ENCODE measurements around the gene CRTC2. TPM values are rescaled to one million over a fixed set of nuclear protein-coding genes. Genes with fewer than 3 reads are reported as not detected.
A peak's percentile ranks its signal among the peaks of the same experiment; 100 is the strongest.

The CRTC2 gene
- total RNA-seq, 2 donors from 2014 or later: 35.5 to 40.9 TPM

DNA sequence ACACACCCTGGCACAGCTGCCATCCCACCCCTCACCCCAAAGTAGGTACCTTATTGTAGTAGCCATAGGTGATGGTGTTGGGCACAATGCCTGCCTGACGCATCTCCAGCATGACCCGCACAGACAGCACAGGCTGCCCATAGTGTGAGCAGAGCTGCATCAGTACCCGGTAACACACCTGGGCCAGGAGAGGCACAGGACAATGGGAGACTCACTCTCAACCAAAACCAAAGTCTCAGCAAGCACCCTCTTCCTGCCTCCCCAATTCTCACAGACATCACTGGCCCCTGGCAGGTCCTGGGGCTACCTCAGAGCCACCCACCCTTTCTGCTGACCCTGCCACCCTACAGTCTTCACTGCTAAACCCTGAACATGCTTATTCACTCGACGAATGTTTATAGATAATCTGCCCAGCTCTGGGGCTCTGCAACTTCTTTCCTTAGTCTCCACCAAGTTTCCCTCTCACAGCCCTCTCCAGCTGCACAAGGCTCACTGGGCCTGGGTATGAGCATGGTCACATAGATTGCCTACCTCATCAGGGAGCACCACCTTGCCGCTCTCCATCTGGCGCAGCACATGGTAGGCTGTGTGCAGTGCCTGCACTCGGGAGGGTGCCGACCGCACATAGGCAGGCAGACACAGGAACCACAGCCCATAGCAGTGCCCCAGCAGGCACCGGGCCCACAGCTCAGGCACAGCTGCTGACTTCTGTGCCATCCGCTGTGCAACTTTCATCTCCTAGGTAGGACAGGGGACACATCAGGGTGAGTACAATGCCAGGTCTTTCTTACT is 22.2 kb downstream of the CRTC2 start:
- Mint-ChIP-seq H3K27me3 (ENCODE audit: insufficient read depth) (no peaks in the 10 kb centered on the region), H3K27ac (peak overlapping the region; percentile 48), H3K9me3 (no peaks in the 10 kb centered on the region), H3K4me3 (no peak overlapping the region), H3K36me3 (ENCODE audit: low read depth) (peaks cover 73% of the 10 kb centered on the region), H3K4me1 (no peaks in the 10 kb centered on the region)
- Histone ChIP-seq H3K27ac (ENCODE audit: low read depth, low read length) (no peak overlapping the region), H3K9ac (ENCODE audit: extremely low read depth, low read length, poor library complexity, severe bottlenecking) (no peak overlapping the region), H3K4me1 (ENCODE audit: control insufficient read depth, insufficient read depth, low read length) (no peaks in the 10 kb centered on the region), H3K4me3 (ENCODE audit: low read length) (no peak overlapping the region), H3K36me3 (ENCODE audit: control insufficient read depth, insufficient read depth, low read length) (peaks cover 49% of the 10 kb centered on the region), H3K9me3 (ENCODE audit: control insufficient read depth, low read length) (no peaks in the 10 kb centered on the region), H3K27me3 (ENCODE audit: control insufficient read depth, insufficient read depth, low read length, poor library complexity, severe bottlenecking) (no peaks in the 10 kb centered on the region)
- WGBS, 2 experiments (ENCODE audit: insufficient coverage in 1 of 2, insufficient read length in 1 of 2): 97 to 98% methylated on average over 11 to 12 of the region's 12 CpGs
- TF ChIP-seq, protein P1, sequence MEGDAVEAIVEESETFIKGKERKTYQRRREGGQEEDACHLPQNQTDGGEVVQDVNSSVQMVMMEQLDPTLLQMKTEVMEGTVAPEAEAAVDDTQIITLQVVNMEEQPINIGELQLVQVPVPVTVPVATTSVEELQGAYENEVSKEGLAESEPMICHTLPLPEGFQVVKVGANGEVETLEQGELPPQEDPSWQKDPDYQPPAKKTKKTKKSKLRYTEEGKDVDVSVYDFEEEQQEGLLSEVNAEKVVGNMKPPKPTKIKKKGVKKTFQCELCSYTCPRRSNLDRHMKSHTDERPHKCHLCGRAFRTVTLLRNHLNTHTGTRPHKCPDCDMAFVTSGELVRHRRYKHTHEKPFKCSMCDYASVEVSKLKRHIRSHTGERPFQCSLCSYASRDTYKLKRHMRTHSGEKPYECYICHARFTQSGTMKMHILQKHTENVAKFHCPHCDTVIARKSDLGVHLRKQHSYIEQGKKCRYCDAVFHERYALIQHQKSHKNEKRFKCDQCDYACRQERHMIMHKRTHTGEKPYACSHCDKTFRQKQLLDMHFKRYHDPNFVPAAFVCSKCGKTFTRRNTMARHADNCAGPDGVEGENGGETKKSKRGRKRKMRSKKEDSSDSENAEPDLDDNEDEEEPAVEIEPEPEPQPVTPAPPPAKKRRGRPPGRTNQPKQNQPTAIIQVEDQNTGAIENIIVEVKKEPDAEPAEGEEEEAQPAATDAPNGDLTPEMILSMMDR (conservative IDR thresholded peaks at IDR 0.05): no peak
- DNase-seq: no peak

- no peak overlapping the region for H3K4me3 Mint-ChIP-seq
These were observed 23.7 kb downstream of the CRTC2 start for GRCh38 chr1:153934746-153935145.

DNA sequence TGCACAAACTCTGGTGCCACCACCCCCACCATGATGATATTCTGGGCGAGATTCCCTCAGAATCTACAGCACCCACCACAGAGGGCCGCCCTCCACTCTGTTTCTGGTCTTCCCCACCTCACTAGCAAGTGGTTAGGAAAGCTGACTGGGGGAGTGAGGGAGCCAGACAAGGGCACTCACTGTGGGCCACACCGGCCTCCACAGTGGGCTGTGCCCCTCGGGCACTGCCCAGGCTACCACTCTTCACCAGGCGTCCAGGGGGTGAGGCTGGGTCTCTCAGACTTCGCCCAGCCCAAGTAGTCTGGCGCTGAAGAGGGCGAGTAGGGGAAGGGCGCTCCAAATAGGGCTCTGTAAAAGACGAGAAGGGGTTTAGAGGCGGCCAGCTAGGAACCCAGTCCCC is 24.5 kb downstream of the CRTC2 start:
- no peaks in the 10 kb centered on the region for H3K4me1 Mint-ChIP-seq
- no peak overlapping the region for H3K27ac Mint-ChIP-seq
- Histone ChIP-seq H3K36me3 (ENCODE audit: control insufficient read depth, insufficient read depth, low read length) (peaks cover 44% of the 10 kb centered on the region), H3K4me3 (ENCODE audit: low read length) (no peak overlapping the region), H3K9me3 (ENCODE audit: control insufficient read depth, low read length) (no peaks in the 10 kb centered on the region), H3K27me3 (ENCODE audit: control insufficient read depth, insufficient read depth, low read length, poor library complexity, severe bottlenecking) (no peaks in the 10 kb centered on the region), H3K4me1 (ENCODE audit: control insufficient read depth, insufficient read depth, low read length) (no peaks in the 10 kb centered on the region), H3K27ac (ENCODE audit: low read depth, low read length) (no peak overlapping the region), H3K9ac (ENCODE audit: extremely low read depth, low read length, poor library complexity, severe bottlenecking) (no peak overlapping the region)
- no peak for DNase-seq
- H3K36me3 Mint-ChIP-seq (ENCODE audit: low read depth): peaks cover 68% of the 10 kb centered on the region
- 93 to 94% methylated on average over 7 to 11 of the region's 11 CpGs for WGBS, 2 experiments (ENCODE audit: insufficient coverage in 1 of 2, insufficient read length in 1 of 2)
- no peaks in the 10 kb centered on the region for H3K27me3 Mint-ChIP-seq (ENCODE audit: insufficient read depth)
- TF ChIP-seq, protein P1 (conservative IDR thresholded peaks at IDR 0.05): no peak
- no peaks in the 10 kb centered on the region for H3K9me3 Mint-ChIP-seq
- H3K4me3 Mint-ChIP-seq: no peak overlapping the region

More at GRCh38 chr1:153934746-153935145, 23.7 kb downstream of the CRTC2 start:
- Histone ChIP-seq H3K4me1 (ENCODE audit: control insufficient read depth, insufficient read depth, low read length) (no peaks in the 10 kb centered on the region), H3K4me3 (ENCODE audit: low read length) (no peak overlapping the region), H3K27ac (ENCODE audit: low read depth, low read length) (peak overlapping the region; percentile 53), H3K9me3 (ENCODE audit: control insufficient read depth, low read length) (no peaks in the 10 kb centered on the region), H3K9ac (ENCODE audit: extremely low read depth, low read length, poor library complexity, severe bottlenecking) (no peak overlapping the region), H3K36me3 (ENCODE audit: control insufficient read depth, insufficient read depth, low read length) (peaks cover 45% of the 10 kb centered on the region), H3K27me3 (ENCODE audit: control insufficient read depth, insufficient read depth, low read length, poor library complexity, severe bottlenecking) (no peaks in the 10 kb centered on the region)
- H3K36me3 Mint-ChIP-seq (ENCODE audit: low read depth): peaks cover 72% of the 10 kb centered on the region
- H3K27ac Mint-ChIP-seq: no peak overlapping the region
- no peaks in the 10 kb centered on the region for H3K27me3 Mint-ChIP-seq (ENCODE audit: insufficient read depth)
- TF ChIP-seq, protein P1 (conservative IDR thresholded peaks at IDR 0.05): no peak
- WGBS, 2 experiments (ENCODE audit: insufficient coverage in 1 of 2, insufficient read length in 1 of 2): 93% methylated on average over 3 to 9 of the region's 9 CpGs
- H3K4me1 Mint-ChIP-seq: no peaks in the 10 kb centered on the region
- H3K9me3 Mint-ChIP-seq: no peaks in the 10 kb centered on the region
- DNase-seq: no peak

Data from endodermal cell (in vitro differentiated cells).